Tibial nerve (tissue), 4 donors: Measurements from ENCODE around the gene PGAP3. TPM values are rescaled to one million over a fixed set of nuclear protein-coding genes. Genes with fewer than 3 reads are reported as not detected.

Experiments
- DNase-seq, 2 donors: peaks; one replicate each; pipeline ENCODE4 v3.0.0-alpha.2; 2019; ENCODE audit warnings: low spot score in 2 of 2
- H3K27ac ChIP-seq, 4 donors: fragments of 200-600 bp; sonication (generic) in 3 of 4; one replicate each; pipeline ENCODE4 v1.5.1; 2017 to 2019; ENCODE audit warnings: mild to moderate bottlenecking in 1 of 4
- H3K27me3 ChIP-seq, 2 donors: fragments of 200-600 bp; sonication (generic) in 1 of 2; one replicate each; pipeline versions ENCODE4 v1.5.1 to v1.6.0; 2017 to 2019
- H3K36me3 ChIP-seq, 3 donors: fragments of 200-600 bp; sonication (generic); one replicate each; pipeline ENCODE4 v1.5.1; 2018 to 2019
- H3K4me1 ChIP-seq, 4 donors: fragments of 200-600 bp; sonication (generic) in 3 of 4; one replicate each; pipeline ENCODE4 v1.5.1; 2017 to 2019
- H3K4me3 ChIP-seq, 4 donors: fragments of 200-600 bp; sonication (generic) in 3 of 4; one replicate each; pipeline ENCODE4 v1.5.1; 2017 to 2019; ENCODE audit warnings: mild to moderate bottlenecking in 1 of 4, moderate library complexity in 1 of 4
- H3K9me3 ChIP-seq, 4 donors: fragments of 200-600 bp; sonication (generic) in 3 of 4; one replicate each; pipeline ENCODE4 v1.5.1; 2017 to 2019
- EP300 ChIP-seq, 2 donors: sonication (generic); formaldehyde crosslinking; IDR thresholded peaks; one replicate each; pipeline ENCODE4 v1.6.1; 2017; ENCODE audit warnings: antibody characterized with exemption in 2 of 2, mild to moderate bottlenecking in 1 of 2
- POLR2A ChIP-seq, 2 donors: fragments of 450-650 bp; IDR thresholded peaks; one replicate each; pipeline ENCODE4 v1.6.1; 2017; ENCODE audit warnings: antibody characterized with exemption in 2 of 2, mild to moderate bottlenecking in 2 of 2, moderate library complexity in 2 of 2
- WGBS, 2 donors: methylation state at CpG; one replicate each; pipeline ENCODE4 v1.1.5; 2018; 5-methylcytosine and 5-hydroxymethylcytosine counted together
- total RNA-seq, 4 donors: library from RNA; depleted of rRNA; stranded (reverse); fragments of >200 nt; gene quantifications; one replicate each; pipeline ENCODE4 v1.1.0, GENCODE V29; 2016
- TF ChIP-seq, protein P1 (sequence below), 5 experiments: fragments of 200-600 bp in 3 of 5; fragments of 450-650 bp in 2 of 5; sonication (generic) in 3 of 5; IDR thresholded peaks; one replicate each; pipeline ENCODE4 v1.5.1; 2016 to 2019; ENCODE audit warnings: antibody characterized with exemption in 5 of 5, mild to moderate bottlenecking in 3 of 5, moderate library complexity in 2 of 5

Gene PGAP3
- total RNA-seq, 4 donors from 2014 or later, result 10.9 to 16.5 (median 15.1) TPM

DNA sequence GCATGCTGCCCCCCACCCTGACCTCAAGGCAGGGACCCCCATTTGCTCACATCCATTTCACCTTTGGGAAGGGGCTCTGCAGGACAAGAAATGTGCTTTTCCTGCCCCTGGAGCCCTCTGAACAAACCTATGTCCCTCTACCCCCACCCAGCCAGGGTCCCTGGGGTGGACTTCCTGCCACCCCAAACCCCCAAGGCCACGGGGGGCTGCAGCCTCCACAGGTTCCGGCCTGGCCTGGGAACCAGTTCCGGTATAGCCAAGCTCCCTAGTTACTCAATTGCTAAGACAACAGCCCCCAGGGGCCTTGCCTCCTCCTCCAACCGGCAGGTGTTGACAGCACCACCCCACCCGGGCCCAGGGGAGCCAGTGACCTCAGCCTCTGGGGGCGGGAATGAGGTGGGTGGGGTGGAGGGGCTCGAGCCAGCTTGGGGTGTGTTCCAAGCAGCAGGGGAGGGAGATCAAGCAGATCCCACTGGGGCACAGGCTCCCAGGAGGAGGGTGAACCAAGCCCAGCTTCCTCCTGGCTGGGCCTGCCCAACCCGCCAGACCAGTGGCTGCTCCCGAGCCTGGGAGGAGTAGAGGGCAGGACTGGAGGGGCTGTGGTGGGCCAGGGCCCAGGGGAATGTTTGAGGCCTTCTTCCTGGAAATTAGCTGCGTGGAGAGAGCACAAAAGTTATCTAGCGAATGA lies 13.0 kb downstream of the PGAP3 start:
- no peak overlapping the region for H3K4me3 ChIP-seq
- peak overlapping the region in 3 of 4 donors; percentile 52 to 78 (median 67) for H3K27ac ChIP-seq
- WGBS, 2 donors, result 39 to 55% methylated on average over 7 of the region's 11 CpGs
- DNase-seq, result no peak
- peaks cover 0 to 47% (median 27%) of the 10 kb centered on the region in 4 donors for H3K4me1 ChIP-seq
- TF ChIP-seq POLR2A (IDR thresholded peaks at IDR 0.05) (no peak), EP300 (IDR thresholded peaks at IDR 0.05) (no peak)
- TF ChIP-seq, protein P1, sequence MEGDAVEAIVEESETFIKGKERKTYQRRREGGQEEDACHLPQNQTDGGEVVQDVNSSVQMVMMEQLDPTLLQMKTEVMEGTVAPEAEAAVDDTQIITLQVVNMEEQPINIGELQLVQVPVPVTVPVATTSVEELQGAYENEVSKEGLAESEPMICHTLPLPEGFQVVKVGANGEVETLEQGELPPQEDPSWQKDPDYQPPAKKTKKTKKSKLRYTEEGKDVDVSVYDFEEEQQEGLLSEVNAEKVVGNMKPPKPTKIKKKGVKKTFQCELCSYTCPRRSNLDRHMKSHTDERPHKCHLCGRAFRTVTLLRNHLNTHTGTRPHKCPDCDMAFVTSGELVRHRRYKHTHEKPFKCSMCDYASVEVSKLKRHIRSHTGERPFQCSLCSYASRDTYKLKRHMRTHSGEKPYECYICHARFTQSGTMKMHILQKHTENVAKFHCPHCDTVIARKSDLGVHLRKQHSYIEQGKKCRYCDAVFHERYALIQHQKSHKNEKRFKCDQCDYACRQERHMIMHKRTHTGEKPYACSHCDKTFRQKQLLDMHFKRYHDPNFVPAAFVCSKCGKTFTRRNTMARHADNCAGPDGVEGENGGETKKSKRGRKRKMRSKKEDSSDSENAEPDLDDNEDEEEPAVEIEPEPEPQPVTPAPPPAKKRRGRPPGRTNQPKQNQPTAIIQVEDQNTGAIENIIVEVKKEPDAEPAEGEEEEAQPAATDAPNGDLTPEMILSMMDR (IDR thresholded peaks at IDR 0.05), result no peak
- peaks cover 0 to 3% (median 0%) of the 10 kb centered on the region in 3 donors for H3K36me3 ChIP-seq
- peaks cover 0 to 17% of the 10 kb centered on the region in 2 donors for H3K27me3 ChIP-seq
- H3K9me3 ChIP-seq, result no peaks in the 10 kb centered on the region

GRCh38 chr17:39674179-39674578 lies 13.7 kb downstream of the PGAP3 start:
- 82 to 85% methylated on average over 5 of the region's 5 CpGs for WGBS, 2 donors
- peaks cover 0 to 45% (median 26%) of the 10 kb centered on the region in 4 donors for H3K4me1 ChIP-seq
- peaks cover 0 to 24% of the 10 kb centered on the region in 2 donors for H3K27me3 ChIP-seq
- TF ChIP-seq POLR2A (IDR thresholded peaks at IDR 0.05) (no peak), EP300 (IDR thresholded peaks at IDR 0.05) (no peak)
- TF ChIP-seq, protein P1 (IDR thresholded peaks at IDR 0.05), result no peak
- H3K4me3 ChIP-seq, result no peak overlapping the region
- peak overlapping the region in 1 of 4 donors; percentile 78 for H3K27ac ChIP-seq
- H3K36me3 ChIP-seq, result no peaks in the 10 kb centered on the region
- H3K9me3 ChIP-seq, result no peaks in the 10 kb centered on the region
- DNase-seq, result no peak

- H3K27ac ChIP-seq, result no peak overlapping the region
- TF ChIP-seq, protein P1 (IDR thresholded peaks at IDR 0.05), result no peak
- TF ChIP-seq POLR2A (IDR thresholded peaks at IDR 0.05) (no peak), EP300 (IDR thresholded peaks at IDR 0.05) (no peak)
- H3K27me3 ChIP-seq, result peaks cover 0 to 31% of the 10 kb centered on the region in 2 donors
- no peaks in the 10 kb centered on the region for H3K9me3 ChIP-seq
- no peak overlapping the region for H3K4me3 ChIP-seq
- peaks cover 0 to 51% (median 26%) of the 10 kb centered on the region in 4 donors for H3K4me1 ChIP-seq
- DNase-seq, result no peak
- no peaks in the 10 kb centered on the region for H3K36me3 ChIP-seq
- 80 to 81% methylated on average over 11 to 13 of the region's 13 CpGs for WGBS, 2 donors
Measured at GRCh38 chr17:39673335-39674081, 14.3 kb downstream of the PGAP3 start.

DNA sequence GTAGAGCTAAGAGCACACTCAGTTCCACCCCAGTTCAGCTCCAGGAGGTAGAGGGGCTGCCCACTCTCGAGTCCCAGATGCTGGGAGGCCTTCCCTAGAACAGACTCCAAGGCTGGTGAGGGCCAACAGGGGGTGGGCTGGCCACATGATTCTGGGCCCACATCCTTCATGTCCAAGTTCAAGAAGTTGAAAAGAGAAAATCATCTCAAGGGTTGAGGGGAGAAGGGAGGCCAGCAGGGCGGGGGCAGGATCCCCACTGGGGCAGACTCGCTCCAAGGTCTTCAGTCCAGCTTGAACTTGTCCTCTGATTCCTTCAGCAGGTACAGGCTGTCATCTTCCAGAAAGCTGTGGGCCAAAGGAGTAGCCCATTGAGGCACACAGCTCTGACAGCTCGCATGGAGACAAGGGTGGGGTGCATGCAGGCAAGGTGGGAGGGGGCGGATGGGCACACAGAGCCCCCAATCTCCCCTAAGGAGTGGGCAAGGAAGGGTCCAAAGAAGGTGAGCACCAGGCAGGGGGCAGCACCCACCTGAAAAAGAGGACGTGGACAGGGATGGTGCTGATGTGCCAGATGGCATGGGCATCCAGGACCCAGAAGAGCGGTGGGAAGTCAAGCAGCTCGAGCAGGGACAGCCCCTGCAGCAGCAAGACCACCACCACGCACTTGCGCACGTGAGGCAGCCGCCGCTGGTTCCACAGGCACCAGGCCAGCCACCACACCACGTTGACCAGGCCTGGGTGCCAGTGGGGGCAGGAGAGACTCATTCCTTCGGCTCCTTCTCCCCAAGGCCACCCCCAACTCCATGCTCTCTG lies 15.1 kb downstream of the PGAP3 start:
- no peak for TF ChIP-seq POLR2A (IDR thresholded peaks at IDR 0.05)
- TF ChIP-seq, protein P1 (IDR thresholded peaks at IDR 0.05), result peak in 1 of 5 experiments; percentile 6
- TF ChIP-seq EP300 (IDR thresholded peaks at IDR 0.05), result no peak
- H3K27ac ChIP-seq, result no peak overlapping the region
- H3K4me3 ChIP-seq, result no peak overlapping the region
- no peaks in the 10 kb centered on the region for H3K36me3 ChIP-seq
- WGBS, 2 donors, result 74 to 78% methylated on average over 15 of the region's 15 CpGs
- no peaks in the 10 kb centered on the region for H3K9me3 ChIP-seq
- peaks cover 0 to 37% of the 10 kb centered on the region in 2 donors for H3K27me3 ChIP-seq
- peaks cover 0 to 51% (median 26%) of the 10 kb centered on the region in 4 donors for H3K4me1 ChIP-seq
- DNase-seq, result no peak
